GM10248 (cell line): ENCODE measurements around the gene SPAG16.

Experiments
- CTCF ChIA-PET: fragments of 300-600 bp; sonication (Branson Sonifier 250); formaldehyde crosslinking; extraction: SDS; loops from one replicate; lab custom pipeline; 2021; ENCODE audit warnings: antibody characterized with exemption; lab: Yijun Ruan, JAX
- POLR2A ChIA-PET: fragments of 350-650 bp; sonication (Branson Sonifier 250); formaldehyde crosslinking; extraction: SDS; loops from one replicate; lab custom pipeline; 2020; ENCODE audit warnings: antibody characterized with exemption; lab: Yijun Ruan, JAX
- DNase-seq: peaks from one replicate; pipeline ENCODE4 v3.0.0; 2012; ENCODE audit errors: extremely low spot score
- TF ChIP-seq, protein P1 (sequence below): IDR thresholded peaks from 2 replicates; pipeline ENCODE4 v1.5.1; 2012; ENCODE audit warnings: mild to moderate bottlenecking, low read depth; ENCODE audit errors: extremely low read depth, missing control alignments, control extremely low read depth

The SPAG16 gene

DNA sequence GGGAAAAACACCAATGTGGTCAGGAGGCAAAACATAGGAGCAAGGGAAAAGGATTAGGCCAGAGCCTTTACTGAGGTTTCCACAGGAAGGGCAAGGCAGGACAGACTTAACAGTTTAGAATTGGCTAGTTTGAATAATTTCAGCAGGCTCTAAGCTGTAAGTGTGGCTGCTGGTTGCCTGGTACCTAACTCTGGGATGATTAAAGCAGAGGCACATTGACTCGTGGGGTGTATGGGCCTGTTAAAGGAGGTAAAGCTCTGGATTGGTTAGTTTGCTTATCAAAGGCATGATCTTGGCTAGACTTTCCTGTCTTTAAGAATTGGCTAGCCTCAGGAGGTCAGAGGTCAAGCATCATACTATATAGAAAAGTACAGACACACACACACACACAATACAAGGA lies 132.6 kb downstream of the SPAG16 start:
- TF ChIP-seq, protein P1, sequence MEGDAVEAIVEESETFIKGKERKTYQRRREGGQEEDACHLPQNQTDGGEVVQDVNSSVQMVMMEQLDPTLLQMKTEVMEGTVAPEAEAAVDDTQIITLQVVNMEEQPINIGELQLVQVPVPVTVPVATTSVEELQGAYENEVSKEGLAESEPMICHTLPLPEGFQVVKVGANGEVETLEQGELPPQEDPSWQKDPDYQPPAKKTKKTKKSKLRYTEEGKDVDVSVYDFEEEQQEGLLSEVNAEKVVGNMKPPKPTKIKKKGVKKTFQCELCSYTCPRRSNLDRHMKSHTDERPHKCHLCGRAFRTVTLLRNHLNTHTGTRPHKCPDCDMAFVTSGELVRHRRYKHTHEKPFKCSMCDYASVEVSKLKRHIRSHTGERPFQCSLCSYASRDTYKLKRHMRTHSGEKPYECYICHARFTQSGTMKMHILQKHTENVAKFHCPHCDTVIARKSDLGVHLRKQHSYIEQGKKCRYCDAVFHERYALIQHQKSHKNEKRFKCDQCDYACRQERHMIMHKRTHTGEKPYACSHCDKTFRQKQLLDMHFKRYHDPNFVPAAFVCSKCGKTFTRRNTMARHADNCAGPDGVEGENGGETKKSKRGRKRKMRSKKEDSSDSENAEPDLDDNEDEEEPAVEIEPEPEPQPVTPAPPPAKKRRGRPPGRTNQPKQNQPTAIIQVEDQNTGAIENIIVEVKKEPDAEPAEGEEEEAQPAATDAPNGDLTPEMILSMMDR: no peak
- ChIA-PET POLR2A (no interaction called here), CTCF (interaction anchor here (1.0 kb wide), 1 partner anchor 12 kb away, joined by 3 read pairs; no protein-coding TSS in a partner anchor)
- no peak for DNase-seq

GRCh38 chr2:213419980-213420379 lies 135.7 kb downstream of the SPAG16 start:
- POLR2A ChIA-PET: no interaction called here
- CTCF ChIA-PET: no interaction called here
- DNase-seq: no peak
- TF ChIP-seq, protein P1: no peak

GRCh38 chr2:213420828-213421385 lies 136.6 kb downstream of the SPAG16 start:
- TF ChIP-seq, protein P1: no peak
- CTCF ChIA-PET: no interaction called here
- no peak for DNase-seq
- POLR2A ChIA-PET: no interaction called here

DNA sequence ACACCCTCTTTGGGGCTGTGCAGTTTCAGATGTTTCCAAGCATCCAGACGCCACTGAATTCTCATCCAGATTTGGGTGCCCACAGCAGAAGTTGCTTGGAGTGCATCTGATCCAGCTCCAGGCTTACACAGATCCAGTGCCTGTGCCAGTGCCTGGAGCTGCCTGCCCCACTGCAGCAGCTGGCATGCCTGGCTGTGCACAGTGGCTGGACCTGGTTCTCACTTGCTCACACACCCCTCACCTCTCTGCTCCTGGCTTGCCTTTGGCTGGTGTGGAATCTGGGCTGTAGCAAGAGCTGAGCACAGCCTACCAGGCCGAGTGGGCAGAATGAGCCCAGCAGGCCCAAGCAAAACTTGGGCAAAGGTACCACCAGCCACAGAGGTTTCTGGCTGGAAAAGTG lies 137.9 kb downstream of the SPAG16 start:
- ChIA-PET POLR2A (no interaction called here), CTCF (interaction anchor here (0.6 to 1.7 kb wide), 2 partner anchors 8 to 384 kb away, joined by 3 to 4 read pairs; no protein-coding TSS in a partner anchor)
- TF ChIP-seq, protein P1: no peak
- no peak for DNase-seq

DNA sequence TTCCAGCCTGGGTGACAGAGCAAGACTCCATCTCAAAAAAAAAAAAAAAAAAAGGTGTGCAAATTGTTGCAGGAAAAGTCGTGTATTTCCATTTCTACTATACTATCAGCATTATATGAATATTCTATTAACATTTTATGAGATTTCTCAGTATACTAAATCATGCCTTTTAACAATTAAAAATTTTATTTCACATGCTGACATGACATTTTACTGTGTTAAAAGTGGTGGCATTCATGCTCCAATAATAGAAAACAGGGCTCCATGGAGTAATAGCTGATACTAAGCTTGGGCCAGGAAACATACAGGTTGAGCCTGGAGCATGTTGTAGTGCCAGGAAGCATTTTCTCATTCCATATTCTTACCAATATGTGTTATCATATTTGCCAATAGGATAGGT lies 141.4 kb downstream of the SPAG16 start:
- CTCF ChIA-PET: no interaction called here
- POLR2A ChIA-PET: interaction anchor here (0.8 kb wide), 1 partner anchor 13 kb away, joined by 8 read pairs; no protein-coding TSS in a partner anchor
- no peak for DNase-seq
- TF ChIP-seq, protein P1: no peak

GRCh38 chr2:213429516-213429915 lies 145.3 kb downstream of the SPAG16 start:
- TF ChIP-seq, protein P1: no peak
- DNase-seq: no peak
- ChIA-PET POLR2A (no interaction called here), CTCF (no interaction called here)
